Caco-2 (cell line): ENCODE results near the gene LRRC8B. TPM values are rescaled to one million over a fixed set of nuclear protein-coding genes. Genes with fewer than 3 reads are reported as not detected.

ENCODE experiments used
- BruUV-seq: library from RNA; stranded (reverse); fragments of 400-500 nt; replicated peaks from 2 replicates; lab custom pipeline; 2021; lab: Mats Ljungman, UMichigan
- CTCF ChIA-PET: fragments of 300-600 bp; sonication (Branson Sonifier 250); formaldehyde crosslinking; loops from one replicate; lab custom pipeline; 2022; ENCODE audit warnings: antibody characterized with exemption; lab: Charles Lee
- POLR2A ChIA-PET: fragments of 300-600 bp; sonication (Branson Sonifier 250); formaldehyde crosslinking; loops from one replicate; lab custom pipeline; 2022; ENCODE audit warnings: antibody characterized with exemption; lab: Charles Lee
- DNase-seq, 2 experiments: peaks; one replicate each; pipeline versions ENCODE4 v3.0.0 to v3.0.0-alpha.2; 2020 to 2022
- H3K27me3 ChIP-seq: replicated peaks from 2 replicates; pipeline ENCODE4 v1.6.0; 2011; ENCODE audit warnings: low read length; ENCODE audit not compliant: control insufficient read depth, insufficient read depth
- H3K36me3 ChIP-seq: 2 replicates; pipeline ENCODE4 v1.5.1; 2011; ENCODE audit warnings: low read length; ENCODE audit not compliant: control insufficient read depth, insufficient read depth
- H3K4me1 ChIP-seq: fragments of 250-450 bp; sonication (Bioruptor Pico); 2 replicates; pipeline ENCODE4 v1.5.1; 2020; ENCODE audit warnings: mild to moderate bottlenecking
- H3K4me3 ChIP-seq: 2 replicates; pipeline ENCODE4 v1.5.1; 2011; ENCODE audit warnings: low read depth, mild to moderate bottlenecking, control low read depth, low read length
- H3K9me3 ChIP-seq: fragments of 250-450 bp; sonication (Bioruptor Pico); 2 replicates; pipeline ENCODE4 v1.5.1; 2020; ENCODE audit warnings: mild to moderate bottlenecking, moderate library complexity
- H3K27ac Mint-ChIP-seq: one replicate; pipeline ENCODE4 v1.8.0; 2022; ENCODE audit warnings: mixed read lengths; ENCODE audit not compliant: unreplicated experiment
- H3K27me3 Mint-ChIP-seq: one replicate; pipeline ENCODE4 v1.8.0; 2022; ENCODE audit warnings: mixed read lengths; ENCODE audit not compliant: insufficient read depth, unreplicated experiment
- H3K36me3 Mint-ChIP-seq: one replicate; pipeline ENCODE4 v1.8.0; 2022; ENCODE audit warnings: mild to moderate bottlenecking, mixed read lengths; ENCODE audit not compliant: insufficient read depth, unreplicated experiment
- H3K4me1 Mint-ChIP-seq: one replicate; pipeline ENCODE4 v1.8.0; 2022; ENCODE audit warnings: low read depth, mixed read lengths; ENCODE audit not compliant: unreplicated experiment
- H3K4me3 Mint-ChIP-seq: one replicate; pipeline ENCODE4 v1.8.0; 2022; ENCODE audit warnings: mild to moderate bottlenecking, moderate library complexity, mixed read lengths; ENCODE audit not compliant: unreplicated experiment
- H3K9me3 Mint-ChIP-seq: one replicate; pipeline ENCODE4 v1.8.0; 2022; ENCODE audit warnings: mixed read lengths; ENCODE audit not compliant: unreplicated experiment
- CTCF ChIP-seq, 2 experiments: fragments of 200-600 bp in 1 of 2; IDR thresholded peaks; 1 replicate in 1 of 2; 2 replicates in 1 of 2; pipeline versions ENCODE4 v1.5.1 to v1.8.0; 2011 to 2022; ENCODE audit warnings: antibody characterized with exemption in 1 of 2, control low read depth in 1 of 2, inconsistent platforms in 1 of 2, low read depth in 1 of 2, low read length in 1 of 2, mild to moderate bottlenecking in 1 of 2, moderate library complexity in 1 of 2; ENCODE audit not compliant: insufficient read depth in 1 of 2, severe bottlenecking in 1 of 2, unreplicated experiment in 1 of 2
- intact Hi-C: fragments of 100-400 bp; cut with micrococcal nuclease; formaldehyde crosslinking; loops from one replicate; pipeline ENCODE4 v1.10.0; 2022; ENCODE audit not compliant: unreplicated experiment
- total RNA-seq: library from RNA; stranded (reverse); gene quantifications from 2 replicates; pipeline ENCODE4 v1.2.3, GENCODE V29; 2022

LRRC8B gene
- total RNA-seq, 1 experiment from 2014 or later = 10.8 TPM

DNA sequence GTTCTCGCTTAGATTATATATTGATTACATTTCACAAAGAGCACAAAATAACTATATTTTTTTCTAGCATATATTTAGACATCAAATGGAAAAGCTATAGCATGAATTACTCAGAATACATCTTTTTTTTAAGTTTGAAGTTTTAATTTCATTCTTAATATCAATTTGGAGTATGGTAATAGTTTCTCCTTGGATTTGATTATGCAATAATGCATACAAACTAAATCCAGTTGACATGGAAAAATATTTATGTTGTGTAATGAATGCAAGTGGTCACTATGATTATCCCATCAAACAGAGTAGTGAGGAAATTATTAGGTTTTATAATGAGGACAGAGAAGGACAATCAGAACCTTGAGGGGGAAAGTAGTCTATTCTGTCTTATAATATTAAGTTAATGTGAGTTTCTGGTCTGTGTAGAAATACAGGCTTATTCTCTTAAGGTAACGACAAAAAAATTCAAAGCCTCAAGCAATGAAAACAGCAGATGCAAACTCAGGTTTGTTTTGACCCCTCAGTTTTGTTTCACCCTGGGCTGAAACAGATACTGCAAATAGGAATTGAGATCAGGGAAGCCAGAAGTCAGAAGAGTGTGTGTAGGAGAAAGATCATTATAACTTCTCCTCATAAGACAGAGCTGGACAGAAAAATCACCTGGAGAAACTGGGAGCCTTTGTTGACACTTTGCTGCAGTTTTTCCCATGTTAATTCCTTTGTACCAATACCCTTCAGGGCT is 23.7 kb downstream of the LRRC8B start:
- Mint-ChIP-seq H3K9me3 (no peaks in the 10 kb centered on the region), H3K36me3 (no peaks in the 10 kb centered on the region), H3K27ac (no peak overlapping the region), H3K4me3 (no peak overlapping the region), H3K4me1 (no peaks in the 10 kb centered on the region), H3K27me3 (no peaks in the 10 kb centered on the region)
- no peaks in the 10 kb centered on the region for H3K36me3 ChIP-seq
- H3K4me1 ChIP-seq = no peaks in the 10 kb centered on the region
- POLR2A ChIA-PET = no interaction called here
- intact Hi-C loops = no loop called here
- CTCF ChIA-PET = no interaction called here
- no peak overlapping the region for H3K4me3 ChIP-seq
- BruUV-seq = no TSS peak
- no peak for TF ChIP-seq CTCF (IDR thresholded peaks at IDR 0.05; ENCODE audit: insufficient read depth in 1 of 2, low read depth in 1 of 2, low read length in 1 of 2, severe bottlenecking in 1 of 2, unreplicated experiment in 1 of 2)
- no peaks in the 10 kb centered on the region for H3K27me3 ChIP-seq
- no peak for DNase-seq
- H3K9me3 ChIP-seq = no peaks in the 10 kb centered on the region

- Histone ChIP-seq H3K9me3 (no peaks in the 10 kb centered on the region), H3K4me3 (no peak overlapping the region), H3K27me3 (no peaks in the 10 kb centered on the region), H3K36me3 (no peaks in the 10 kb centered on the region), H3K4me1 (no peaks in the 10 kb centered on the region)
- H3K36me3 Mint-ChIP-seq = no peaks in the 10 kb centered on the region
- no peak for DNase-seq
- no peaks in the 10 kb centered on the region for H3K9me3 Mint-ChIP-seq
- H3K27ac Mint-ChIP-seq = no peak overlapping the region
- ChIA-PET CTCF (no interaction called here), POLR2A (no interaction called here)
- H3K27me3 Mint-ChIP-seq = no peaks in the 10 kb centered on the region
- TF ChIP-seq CTCF (IDR thresholded peaks at IDR 0.05; ENCODE audit: insufficient read depth in 1 of 2, low read depth in 1 of 2, low read length in 1 of 2, severe bottlenecking in 1 of 2, unreplicated experiment in 1 of 2) = no peak
- no peaks in the 10 kb centered on the region for H3K4me1 Mint-ChIP-seq
- no peak overlapping the region for H3K4me3 Mint-ChIP-seq
- intact Hi-C loops = no loop called here
- BruUV-seq = no TSS peak
Observed at GRCh38 chr1:89550995-89551394, 26.4 kb downstream of the LRRC8B start.

GRCh38 chr1:89552471-89553081 is 27.9 kb downstream of the LRRC8B start:
- ChIA-PET CTCF (no interaction called here), POLR2A (no interaction called here)
- DNase-seq = no peak

More at GRCh38 chr1:89552471-89553081, 27.9 kb downstream of the LRRC8B start:
- Histone ChIP-seq H3K4me3 (no peak overlapping the region), H3K36me3 (no peaks in the 10 kb centered on the region), H3K9me3 (no peaks in the 10 kb centered on the region), H3K27me3 (no peaks in the 10 kb centered on the region), H3K4me1 (no peaks in the 10 kb centered on the region)
- no TSS peak for BruUV-seq
- Mint-ChIP-seq H3K4me3 (no peak overlapping the region), H3K36me3 (no peaks in the 10 kb centered on the region), H3K9me3 (no peaks in the 10 kb centered on the region), H3K27me3 (no peaks in the 10 kb centered on the region), H3K4me1 (no peaks in the 10 kb centered on the region), H3K27ac (no peak overlapping the region)
- intact Hi-C loops = no loop called here
- no peak for TF ChIP-seq CTCF (IDR thresholded peaks at IDR 0.05; ENCODE audit: insufficient read depth in 1 of 2, low read depth in 1 of 2, low read length in 1 of 2, severe bottlenecking in 1 of 2, unreplicated experiment in 1 of 2)
